Measurements from ENCODE around the gene GADD45A. TPM values are rescaled to one million over a fixed set of nuclear protein-coding genes. Genes with fewer than 3 reads are reported as not detected.
A peak's percentile ranks its signal among the peaks of the same experiment; 100 is the strongest.

The GADD45A gene
- polyA plus RNA-seq, 3 donors = 7.5 to 14.3 (median 9.6) TPM

- H3K9me3 Mint-ChIP-seq = no peaks in the 10 kb centered on the region
- H3K4me1 Mint-ChIP-seq = peaks cover 35% of the 10 kb centered on the region
- peaks cover 1 to 2% (median 2%) of the 10 kb centered on the region in 3 donors for H3K27me3 Mint-ChIP-seq (ENCODE audit: low read depth in 3 of 3)
- peak in 2 of 3 donors; percentile 57 to 67 for DNase-seq
- no peak for TF ChIP-seq CTCF (IDR thresholded peaks at IDR 0.05)
- no peak overlapping the region for H3K4me3 Mint-ChIP-seq
- no peaks in the 10 kb centered on the region for H3K36me3 Mint-ChIP-seq
- Histone ChIP-seq H3K79me2 (ENCODE audit: insufficient read depth, low read length) (peaks cover 20% of the 10 kb centered on the region), H3K27me3 (ENCODE audit: control insufficient read depth in 2 of 2, insufficient read depth in 2 of 2, low read length in 2 of 2) (no peaks in the 10 kb centered on the region), H3K4me1 (ENCODE audit: control insufficient read depth in 1 of 2, insufficient read depth in 2 of 2, low read length in 2 of 2) (peaks cover 33 to 48% of the 10 kb centered on the region in 2 donors), H3K9ac (ENCODE audit: insufficient read depth, low read length, poor library complexity, severe bottlenecking) (no peak overlapping the region), H2AFZ (ENCODE audit: insufficient read depth, low read depth, low read length, poor library complexity, severe bottlenecking) (no peak overlapping the region), H3K4me2 (replicated peaks; ENCODE audit: extremely low read depth, low read length, poor library complexity, severe bottlenecking) (no peak overlapping the region), H3K27ac (ENCODE audit: low read depth in 1 of 2, low read length in 2 of 2) (no peak overlapping the region), H3K4me3 (replicated peaks in 1 of 3; ENCODE audit: low read depth in 2 of 3, low read length in 3 of 3) (no peak overlapping the region), H4K20me1 (ENCODE audit: insufficient read depth, low read length) (peaks cover 7% of the 10 kb centered on the region), H3K36me3 (replicated peaks in 1 of 2; ENCODE audit: control insufficient read depth in 1 of 2, insufficient read depth in 2 of 2, low read length in 2 of 2) (no peaks in the 10 kb centered on the region), H3K9me3 (replicated peaks in 1 of 2; ENCODE audit: control insufficient read depth in 1 of 2, insufficient read depth in 1 of 2, low read length in 2 of 2) (no peaks in the 10 kb centered on the region)
- H3K27ac Mint-ChIP-seq = no peak overlapping the region
- 100% methylated on average over 1 of the region's 3 CpGs for WGBS (ENCODE audit: insufficient coverage)
- intact Hi-C loops (cut with micrococcal nuclease) = loop anchor here in 1 of 2 donors (10.0 kb wide), 1 partner anchor 248 kb away; the partner anchor contains the start of gene SERBP1
These were observed 2.3 kb upstream of the GADD45A start for GRCh38 chr1:67682659-67683197.

GRCh38 chr1:67683316-67683715 lies 1.7 kb upstream of the GADD45A start:
- H3K4me1 Mint-ChIP-seq = peaks cover 40% of the 10 kb centered on the region
- no peak overlapping the region for H2AFZ ChIP-seq (ENCODE audit: insufficient read depth, low read depth, low read length, poor library complexity, severe bottlenecking)
- H3K4me3 Mint-ChIP-seq = peak overlapping the region in 1 of 2 donors; percentile 36
- H3K27me3 ChIP-seq (ENCODE audit: control insufficient read depth in 2 of 2, insufficient read depth in 2 of 2, low read length in 2 of 2) = no peaks in the 10 kb centered on the region
- H3K36me3 ChIP-seq (replicated peaks in 1 of 2; ENCODE audit: control insufficient read depth in 1 of 2, insufficient read depth in 2 of 2, low read length in 2 of 2) = no peaks in the 10 kb centered on the region
- peaks cover 1 to 2% (median 2%) of the 10 kb centered on the region in 3 donors for H3K27me3 Mint-ChIP-seq (ENCODE audit: low read depth in 3 of 3)
- no peak overlapping the region for H3K27ac ChIP-seq (ENCODE audit: low read depth in 1 of 2, low read length in 2 of 2)
- peaks cover 20% of the 10 kb centered on the region for H3K79me2 ChIP-seq (ENCODE audit: insufficient read depth, low read length)
- intact Hi-C loops (cut with micrococcal nuclease) = loop anchor here in 1 of 2 donors (10.0 kb wide), 1 partner anchor 249 kb away; the partner anchor contains the start of gene SERBP1
- H3K9me3 Mint-ChIP-seq = no peaks in the 10 kb centered on the region
- peak in 2 of 3 donors; percentile 69 to 70 for DNase-seq
- peak overlapping the region; percentile 99 for H3K4me2 ChIP-seq (replicated peaks; ENCODE audit: extremely low read depth, low read length, poor library complexity, severe bottlenecking)
- peak overlapping the region in 1 of 3 experiments; percentile 31 for H3K4me3 ChIP-seq (replicated peaks in 1 of 3; ENCODE audit: low read depth in 2 of 3, low read length in 3 of 3)
- H3K9ac ChIP-seq (ENCODE audit: insufficient read depth, low read length, poor library complexity, severe bottlenecking) = no peak overlapping the region
- peak overlapping the region in 1 of 7 donors; percentile 19 for H3K27ac Mint-ChIP-seq
- no peaks in the 10 kb centered on the region for H3K9me3 ChIP-seq (replicated peaks in 1 of 2; ENCODE audit: control insufficient read depth in 1 of 2, insufficient read depth in 1 of 2, low read length in 2 of 2)
- no CpG with 5 or more reads among the region's 3 CpGs for WGBS (ENCODE audit: insufficient coverage)
- peaks cover 37 to 54% of the 10 kb centered on the region in 2 donors for H3K4me1 ChIP-seq (ENCODE audit: control insufficient read depth in 1 of 2, insufficient read depth in 2 of 2, low read length in 2 of 2)
- H3K36me3 Mint-ChIP-seq = no peaks in the 10 kb centered on the region
- TF ChIP-seq CTCF (IDR thresholded peaks at IDR 0.05) = no peak
- peaks cover 7% of the 10 kb centered on the region for H4K20me1 ChIP-seq (ENCODE audit: insufficient read depth, low read length)
